B cell (primary cell): ENCODE results near the gene NUAK1. TPM values are rescaled to one million over a fixed set of nuclear protein-coding genes. Genes with fewer than 3 reads are reported as not detected.

Experiments
- ATAC-seq: fragments of 200-7000 bp; cut with Tn5 transposase; one replicate; pipeline ENCODE4 v1.10.0; 2021; ENCODE audit warnings: low read depth, mild to moderate bottlenecking, moderate number of reproducible peaks, moderate library complexity
- CTCF ChIA-PET: fragments of 350-600 bp; sonication (Branson Sonifier 250); formaldehyde crosslinking; loops from one replicate; lab custom pipeline; 2021; ENCODE audit warnings: antibody characterized with exemption, inconsistent platforms; lab: Charles Lee
- POLR2A ChIA-PET: fragments of 350-600 bp; sonication (Branson Sonifier 250); formaldehyde crosslinking; loops from one replicate; lab custom pipeline; 2021; ENCODE audit warnings: antibody characterized with exemption; lab: Charles Lee
- DNase-seq: peaks from one replicate; pipeline ENCODE4 v3.0.0; 2013
- H2AFZ ChIP-seq: 2 replicates; pipeline ENCODE4 v1.6.1; 2012; ENCODE audit warnings: mild to moderate bottlenecking, low read depth, low read length; ENCODE audit not compliant: insufficient read depth, poor library complexity, severe bottlenecking
- H3K27ac ChIP-seq, 2 donors: 1 replicate in 1 of 2; 2 replicates in 1 of 2; pipeline ENCODE4 v1.5.1; 2012 to 2013; ENCODE audit warnings: low read length in 2 of 2, mild to moderate bottlenecking in 2 of 2, moderate library complexity in 1 of 2
- H3K27me3 ChIP-seq, 4 experiments: fragments of 200-600 bp in 1 of 4; sonication (generic) in 1 of 4; replicated peaks in 1 of 4; 1 replicate in 2 of 4; 2 replicates in 2 of 4; pipeline versions ENCODE4 v1.6.1 to v1.7.0; 2013 to 2016; ENCODE audit warnings: low read length in 3 of 4, mild to moderate bottlenecking in 2 of 4, mixed read lengths in 1 of 4, moderate library complexity in 1 of 4; ENCODE audit not compliant: insufficient read depth in 4 of 4, control insufficient read depth in 3 of 4; ENCODE audit errors: control extremely low read depth in 1 of 4
- H3K36me3 ChIP-seq, 2 experiments: replicated peaks in 1 of 2; 1 replicate in 1 of 2; 2 replicates in 1 of 2; pipeline versions ENCODE4 v1.6.1 to v1.7.1; 2013; ENCODE audit warnings: low read length in 1 of 2; ENCODE audit not compliant: insufficient read depth in 2 of 2, control insufficient read depth in 1 of 2; ENCODE audit errors: control extremely low read depth in 1 of 2, extremely low read depth in 1 of 2
- H3K4me1 ChIP-seq, 2 donors: fragments of 200-600 bp in 1 of 2; sonication (generic) in 1 of 2; 1 replicate in 1 of 2; 2 replicates in 1 of 2; pipeline versions ENCODE4 v1.5.1 to v1.6.1; 2013 to 2017; ENCODE audit warnings: low read length in 2 of 2; ENCODE audit not compliant: control insufficient read depth in 2 of 2, insufficient read depth in 2 of 2
- H3K4me2 ChIP-seq: replicated peaks from 2 replicates; pipeline ENCODE3; 2012; ENCODE audit warnings: mild to moderate bottlenecking, low read depth, low read length; ENCODE audit not compliant: poor library complexity, severe bottlenecking
- H3K4me3 ChIP-seq, 5 experiments: fragments of 200-600 bp in 1 of 5; sonication (generic) in 1 of 5; 1 replicate in 3 of 5; 2 replicates in 2 of 5; pipeline versions ENCODE4 v1.5.1 to v1.7.0; 2011 to 2016; ENCODE audit warnings: low read length in 4 of 5, mild to moderate bottlenecking in 4 of 5, low read depth in 2 of 5, control low read depth in 1 of 5, moderate library complexity in 1 of 5; ENCODE audit not compliant: insufficient read depth in 1 of 5; ENCODE audit errors: control extremely low read depth in 1 of 5, extremely low read depth in 1 of 5
- H3K79me2 ChIP-seq: fragments of 200-600 bp; sonication (generic); one replicate; pipeline ENCODE4 v1.6.0; 2016; ENCODE audit warnings: low read length; ENCODE audit not compliant: control insufficient read depth, insufficient read depth
- H3K9ac ChIP-seq: fragments of 200-600 bp; sonication (generic); 2 replicates; pipeline ENCODE4 v1.6.1; 2017; ENCODE audit warnings: mild to moderate bottlenecking, low read length, moderate library complexity
- H3K9me3 ChIP-seq, 3 donors: one replicate each; pipeline versions ENCODE4 v1.6.1 to v1.7.1; 2013; ENCODE audit warnings: low read length in 2 of 3; ENCODE audit not compliant: control insufficient read depth in 2 of 3, insufficient read depth in 1 of 3; ENCODE audit errors: control extremely low read depth in 1 of 3
- H4K20me1 ChIP-seq: 2 replicates; pipeline ENCODE4 v1.6.0; 2012; ENCODE audit warnings: mild to moderate bottlenecking, low read length; ENCODE audit not compliant: insufficient read depth, control insufficient read depth, poor library complexity, severe bottlenecking
- H3K27ac Mint-ChIP-seq: one replicate; pipeline ENCODE4 v1.8.0; 2021; ENCODE audit warnings: mixed read lengths
- H3K27me3 Mint-ChIP-seq: one replicate; pipeline ENCODE4 v1.8.0; 2021; ENCODE audit warnings: mixed read lengths
- H3K4me1 Mint-ChIP-seq: one replicate; pipeline ENCODE4 v1.8.0; 2021; ENCODE audit warnings: mixed read lengths
- H3K4me3 Mint-ChIP-seq: one replicate; pipeline ENCODE4 v1.8.0; 2021; ENCODE audit warnings: mixed read lengths
- H3K9me3 Mint-ChIP-seq: one replicate; pipeline ENCODE4 v1.8.0; 2022; ENCODE audit warnings: mixed read lengths; ENCODE audit not compliant: insufficient read depth
- CTCF ChIP-seq: fragments of 200-600 bp; IDR thresholded peaks from one replicate; pipeline ENCODE4 v1.8.0; 2022; ENCODE audit warnings: antibody characterized with exemption, mild to moderate bottlenecking
- EZH2 ChIP-seq: IDR thresholded peaks from 2 replicates; pipeline ENCODE4 v1.6.1; 2012; ENCODE audit warnings: borderline replicate concordance, low read depth, mild to moderate bottlenecking, moderate library complexity, low read length; ENCODE audit not compliant: insufficient read depth, poor library complexity, severe bottlenecking
- WGBS: methylation state at CpG from one replicate; pipeline ENCODE4 v1.1.5; 2013; ENCODE audit warnings: missing lambda C conversion rate; ENCODE audit not compliant: insufficient coverage; 5-methylcytosine and 5-hydroxymethylcytosine counted together
- intact Hi-C: fragments of 100-400 bp; cut with micrococcal nuclease; formaldehyde crosslinking; loops from one replicate; pipeline ENCODE4 v1.10.0; 2022
- polyA plus RNA-seq: library from polyadenylated mRNA; depleted of rRNA; stranded (reverse); fragments of >200 nt; gene quantifications from 2 replicates; pipeline ENCODE4 v1.2.3, GENCODE V29; 2012
- total RNA-seq, 2 donors: library from RNA; stranded (reverse); fragments of 120-200 nt in 1 of 2; gene quantifications; 1 replicate in 1 of 2; 2 replicates in 1 of 2; pipeline versions ENCODE4 v1.2.3 to v1.2.4, GENCODE V29; 2013 to 2022

Gene NUAK1
- total and polyA plus RNA-seq, 2 donors (not counting 1 experiment from before 2014, with no cell fraction given), result not detected

GRCh38 chr12:106163712-106164111 is 25.0 kb upstream of the NUAK1 start:
- Histone ChIP-seq H3K27ac (no peak overlapping the region), H3K4me1 (no peaks in the 10 kb centered on the region), H3K9me3 (peaks cover 0 to 7% (median 2%) of the 10 kb centered on the region in 3 donors), H2AFZ (no peak overlapping the region), H3K79me2 (no peaks in the 10 kb centered on the region), H4K20me1 (no peaks in the 10 kb centered on the region), H3K4me2 (no peak overlapping the region), H3K36me3 (no peaks in the 10 kb centered on the region), H3K27me3 (peaks cover 0 to 9% (median 3%) of the 10 kb centered on the region in 4 experiments), H3K9ac (no peak overlapping the region), H3K4me3 (no peak overlapping the region)
- no peak for TF ChIP-seq CTCF
- no peak for TF ChIP-seq EZH2
- Mint-ChIP-seq H3K27ac (no peak overlapping the region), H3K4me3 (no peak overlapping the region), H3K27me3 (peaks cover 58% of the 10 kb centered on the region), H3K4me1 (no peaks in the 10 kb centered on the region), H3K9me3 (peaks cover 3% of the 10 kb centered on the region)
- ChIA-PET CTCF (no interaction called here), POLR2A (no interaction called here)
- ATAC-seq (no peak), DNase-seq (no peak)
- intact Hi-C loops, result no loop called here
- 56% methylated on average over 3 of the region's 3 CpGs for WGBS

GRCh38 chr12:106161491-106161890 is 22.7 kb upstream of the NUAK1 start:
- no peaks in the 10 kb centered on the region for H3K79me2 ChIP-seq
- no peak overlapping the region for H3K27ac Mint-ChIP-seq
- intact Hi-C loops, result no loop called here
- H3K36me3 ChIP-seq, result no peaks in the 10 kb centered on the region
- TF ChIP-seq EZH2 (no peak), CTCF (no peak)
- peaks cover 58% of the 10 kb centered on the region for H3K27me3 Mint-ChIP-seq
- no peaks in the 10 kb centered on the region for H3K4me1 ChIP-seq
- no peak overlapping the region for H3K27ac ChIP-seq
- no peak for DNase-seq
- H3K4me3 ChIP-seq, result no peak overlapping the region
- no peak overlapping the region for H3K9ac ChIP-seq
- ATAC-seq, result no peak
- H3K27me3 ChIP-seq, result peaks cover 0 to 9% (median 3%) of the 10 kb centered on the region in 4 experiments
- H4K20me1 ChIP-seq, result no peaks in the 10 kb centered on the region
- peaks cover 2% of the 10 kb centered on the region for H3K9me3 Mint-ChIP-seq
- no peak overlapping the region for H3K4me2 ChIP-seq
- H3K4me3 Mint-ChIP-seq, result no peak overlapping the region
- ChIA-PET CTCF (interaction anchor here (0.6 to 1.6 kb wide), 3 partner anchors 12 to 27 kb away, joined by 3 to 5 read pairs (median 4); no protein-coding TSS in a partner anchor), POLR2A (no interaction called here)
- no peaks in the 10 kb centered on the region for H3K4me1 Mint-ChIP-seq
- no peak overlapping the region for H2AFZ ChIP-seq
- WGBS, result no CpG with 5 or more reads among the region's 2 CpGs
- peaks cover 0 to 7% (median 0%) of the 10 kb centered on the region in 3 donors for H3K9me3 ChIP-seq
